Measurements from ENCODE around the gene TRMT13. TPM values are rescaled to one million over a fixed set of nuclear protein-coding genes. Genes with fewer than 3 reads are reported as not detected.

Gene TRMT13
- total RNA-seq, 4 donors from 2014 or later = 16.8 to 65.2 (median 34.6) TPM

GRCh38 chr1:100164216-100164615 is 31.3 kb downstream of the TRMT13 start:
- no peaks in the 10 kb centered on the region for H3K4me1 ChIP-seq
- H3K27ac ChIP-seq = no peak overlapping the region
- no peak for TF ChIP-seq POLR2A (IDR thresholded peaks at IDR 0.05)
- no peak for TF ChIP-seq CTCF (IDR thresholded peaks at IDR 0.05)
- DNase-seq = no peak
- no peaks in the 10 kb centered on the region for H3K9me3 ChIP-seq
- H3K36me3 ChIP-seq = no peaks in the 10 kb centered on the region
- no peaks in the 10 kb centered on the region for H3K27me3 ChIP-seq
- no peak overlapping the region for H3K4me3 ChIP-seq

- no peaks in the 10 kb centered on the region for H3K27me3 ChIP-seq
Observed at GRCh38 chr1:100164702-100165101, 31.7 kb downstream of the TRMT13 start.

GRCh38 chr1:100168051-100168450 is 35.1 kb downstream of the TRMT13 start:
- Histone ChIP-seq H3K9me3 (no peaks in the 10 kb centered on the region), H3K36me3 (no peaks in the 10 kb centered on the region), H3K4me1 (no peaks in the 10 kb centered on the region), H3K4me3 (no peak overlapping the region), H3K27me3 (no peaks in the 10 kb centered on the region), H3K27ac (no peak overlapping the region)
- TF ChIP-seq POLR2A (IDR thresholded peaks at IDR 0.05) (no peak), CTCF (IDR thresholded peaks at IDR 0.05) (no peak)
- DNase-seq = no peak

More at GRCh38 chr1:100164702-100165101, 31.7 kb downstream of the TRMT13 start:
- TF ChIP-seq POLR2A (IDR thresholded peaks at IDR 0.05) (no peak), CTCF (IDR thresholded peaks at IDR 0.05) (no peak)
- Histone ChIP-seq H3K4me1 (no peaks in the 10 kb centered on the region), H3K4me3 (no peak overlapping the region), H3K9me3 (no peaks in the 10 kb centered on the region), H3K27ac (no peak overlapping the region), H3K36me3 (no peaks in the 10 kb centered on the region)
- DNase-seq = no peak

GRCh38 chr1:100177295-100178041 is 44.5 kb downstream of the TRMT13 start:
- no peaks in the 10 kb centered on the region for H3K27me3 ChIP-seq
- no peak overlapping the region for H3K4me3 ChIP-seq
- TF ChIP-seq CTCF (IDR thresholded peaks at IDR 0.05) (no peak), POLR2A (IDR thresholded peaks at IDR 0.05) (no peak)
- H3K9me3 ChIP-seq = no peaks in the 10 kb centered on the region
- DNase-seq = no peak
- no peaks in the 10 kb centered on the region for H3K4me1 ChIP-seq
- H3K27ac ChIP-seq = no peak overlapping the region
- no peaks in the 10 kb centered on the region for H3K36me3 ChIP-seq

- DNase-seq = no peak
- Histone ChIP-seq H3K27ac (no peak within 1 kb of the TSS), H3K9me3 (no peaks in the 10 kb centered on the region), H3K4me3 (no peak within 1 kb of the TSS), H3K36me3 (no peaks in the 10 kb centered on the region), H3K4me1 (no peaks in the 10 kb centered on the region), H3K27me3 (no peaks in the 10 kb centered on the region)
- TF ChIP-seq POLR2A (IDR thresholded peaks at IDR 0.05) (no peak), CTCF (IDR thresholded peaks at IDR 0.05) (no peak)
Observed at GRCh38 chr1:100178091-100178490, 45.1 kb downstream of the TRMT13 start, which contains the start of gene LRRC39. TSS of gene LRRC39 (minus strand) at chr1:100178256. CDS start at chr1:100168516, 9,740 bp downstream.
